ENCODE data around the gene LHX4. TPM values are rescaled to one million over a fixed set of nuclear protein-coding genes. Genes with fewer than 3 reads are reported as not detected.
A peak's percentile ranks its signal among the peaks of the same experiment; 100 is the strongest.

The LHX4 gene
- total RNA-seq, 1 donor from 2014 or later: not detected

- no peak overlapping the region for H3K4me3 ChIP-seq (ENCODE audit: low read depth, low read length)
- TF ChIP-seq CTCF (conservative IDR thresholded peaks at IDR 0.05; ENCODE audit: low read depth, low read length): no peak
- no peak for DNase-seq (ENCODE audit: low read depth)
Observed at GRCh38 chr1:180267211-180267561, 37.1 kb downstream of the LHX4 start.

DNA sequence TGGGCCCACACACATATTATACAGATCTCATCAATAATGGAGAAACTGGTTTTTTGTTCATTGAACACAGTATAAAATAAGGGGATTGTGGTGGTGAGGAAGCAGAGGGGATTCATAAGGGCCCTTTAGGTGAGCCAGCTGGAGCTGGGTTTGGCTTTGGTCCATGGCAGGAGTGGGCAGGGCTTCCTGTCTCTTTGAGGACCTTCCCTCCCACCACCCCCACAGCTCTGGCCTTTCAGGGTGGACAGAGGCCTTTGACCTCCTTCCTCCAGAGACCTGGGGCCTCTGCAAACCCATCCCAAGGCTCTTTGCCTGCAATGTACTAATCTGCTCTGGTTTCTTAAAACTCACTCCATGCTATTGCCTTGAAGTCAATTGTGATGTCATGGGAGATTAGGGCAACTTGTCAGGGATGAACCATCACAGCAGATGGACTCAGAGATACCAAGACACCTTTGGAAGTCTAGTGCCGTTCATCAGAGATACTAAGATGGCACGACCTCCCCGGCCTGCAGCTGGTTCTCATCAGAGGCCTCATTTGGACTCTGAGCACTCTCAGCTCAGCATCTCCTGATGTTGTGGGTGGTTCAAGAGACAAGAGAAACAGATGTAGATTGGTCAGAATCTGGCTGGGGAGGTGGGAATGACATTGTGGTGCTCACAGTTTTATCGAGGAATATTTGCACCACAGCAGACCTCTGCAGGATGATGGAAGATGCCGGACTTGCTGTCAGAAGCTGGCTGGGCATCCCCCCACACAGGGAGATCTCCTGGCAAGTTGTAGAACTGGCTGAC is 37.9 kb downstream of the LHX4 start:
- no peak for TF ChIP-seq CTCF (conservative IDR thresholded peaks at IDR 0.05; ENCODE audit: low read depth, low read length)
- no peak for DNase-seq (ENCODE audit: low read depth)
- H3K4me3 ChIP-seq (ENCODE audit: low read depth, low read length): no peak overlapping the region

- no peak for TF ChIP-seq CTCF (conservative IDR thresholded peaks at IDR 0.05; ENCODE audit: low read depth, low read length)
- DNase-seq (ENCODE audit: low read depth): no peak
- no peak overlapping the region for H3K4me3 ChIP-seq (ENCODE audit: low read depth, low read length)
Observed at GRCh38 chr1:180268556-180269075, 38.6 kb downstream of the LHX4 start.

- no peak for DNase-seq (ENCODE audit: low read depth)
Observed at GRCh38 chr1:180269645-180270529, 39.8 kb downstream of the LHX4 start.

GRCh38 chr1:180270530-180271271 is 40.6 kb downstream of the LHX4 start:
- DNase-seq (ENCODE audit: low read depth): no peak
- no peak for TF ChIP-seq CTCF (conservative IDR thresholded peaks at IDR 0.05; ENCODE audit: low read depth, low read length)

More at GRCh38 chr1:180269645-180270529, 39.8 kb downstream of the LHX4 start:
- peak; percentile 68 for TF ChIP-seq CTCF (conservative IDR thresholded peaks at IDR 0.05; ENCODE audit: low read depth, low read length)
- no peak overlapping the region for H3K4me3 ChIP-seq (ENCODE audit: low read depth, low read length)

More at GRCh38 chr1:180270530-180271271, 40.6 kb downstream of the LHX4 start:
- H3K4me3 ChIP-seq (ENCODE audit: low read depth, low read length): no peak overlapping the region
